Activated CD4-positive, alpha-beta T cell treated with anti-CD3 and anti-CD28 coated beads, Interleukin-2, amount 10 ng/mL, durations not matched to agents 24 days and 14 days (primary cell): ENCODE data around the gene CCDC85B. TPM values are rescaled to one million over a fixed set of nuclear protein-coding genes. Genes with fewer than 3 reads are reported as not detected.

Experiments used
- DNase-seq: peaks from one replicate; pipeline ENCODE4 v3.0.0; 2022
- H3K27ac Mint-ChIP-seq: one replicate; pipeline ENCODE4 v1.8.0; 2022; ENCODE audit warnings: mild to moderate bottlenecking, mixed read lengths
- H3K27me3 Mint-ChIP-seq: one replicate; pipeline ENCODE4 v1.8.0; 2022; ENCODE audit warnings: mixed read lengths
- H3K36me3 Mint-ChIP-seq: one replicate; pipeline ENCODE4 v1.8.0; 2022; ENCODE audit warnings: low read depth, mild to moderate bottlenecking, mixed read lengths
- H3K4me1 Mint-ChIP-seq: one replicate; pipeline ENCODE4 v1.8.0; 2021; ENCODE audit warnings: mixed read lengths
- H3K4me3 Mint-ChIP-seq: one replicate; pipeline ENCODE4 v1.8.0; 2022; ENCODE audit warnings: mild to moderate bottlenecking, moderate library complexity, mixed read lengths
- H3K9me3 Mint-ChIP-seq: one replicate; pipeline ENCODE4 v1.8.0; 2021; ENCODE audit warnings: mixed read lengths
- intact Hi-C: fragments of 100-400 bp; cut with micrococcal nuclease; formaldehyde crosslinking; loops from one replicate; pipeline ENCODE4 v1.15.1; 2023
- total RNA-seq: library from RNA; stranded (reverse); gene quantifications from 2 replicates; pipeline ENCODE4 v1.2.3, GENCODE V29; 2022

The CCDC85B gene
- total RNA-seq, 1 donor from 2014 or later = 62.5 TPM

DNA sequence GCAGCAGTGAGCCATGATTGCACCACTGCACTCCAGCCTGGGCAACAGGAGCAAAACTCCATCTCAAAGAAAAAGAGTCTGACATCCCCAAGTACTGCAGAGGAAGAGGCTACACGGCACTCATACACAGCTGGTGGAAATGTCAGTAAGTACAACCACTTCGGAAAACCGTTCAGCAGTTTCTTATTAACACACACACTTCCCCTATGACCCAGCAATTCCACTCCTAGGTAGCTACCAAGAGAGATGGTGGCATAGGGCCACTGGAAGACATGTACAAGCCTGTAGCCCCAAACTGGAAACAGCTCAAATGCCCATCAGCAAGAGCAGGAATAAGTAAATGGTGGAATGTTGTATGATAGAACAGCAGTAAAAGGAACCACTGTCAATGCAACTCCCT is 32.1 kb downstream of the CCDC85B start:
- H3K27ac Mint-ChIP-seq = no peak overlapping the region
- H3K36me3 Mint-ChIP-seq = peaks cover 27% of the 10 kb centered on the region
- H3K4me1 Mint-ChIP-seq = peaks cover 21% of the 10 kb centered on the region
- H3K9me3 Mint-ChIP-seq = no peaks in the 10 kb centered on the region
- no peak for DNase-seq
- no peaks in the 10 kb centered on the region for H3K27me3 Mint-ChIP-seq
- no peak overlapping the region for H3K4me3 Mint-ChIP-seq
- intact Hi-C loops = no loop called here

DNA sequence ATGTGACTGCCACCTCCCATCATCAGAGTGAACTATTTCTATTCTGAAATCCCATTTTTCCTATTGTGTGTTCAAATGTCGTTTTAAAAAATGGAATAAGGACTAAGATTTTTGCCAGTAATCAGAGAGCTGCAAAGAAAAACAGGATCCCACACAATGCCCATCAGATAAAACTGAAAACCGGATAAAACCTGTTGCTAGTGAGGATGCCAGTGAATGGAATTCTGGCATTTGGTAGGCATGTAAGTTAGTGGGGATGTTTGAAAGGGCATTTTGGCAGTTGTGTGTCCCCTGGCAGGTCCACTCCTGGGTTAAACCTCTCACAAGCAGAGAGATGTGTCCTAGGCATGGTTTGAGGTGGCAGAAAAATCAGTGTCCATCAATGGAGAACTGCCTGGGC is 34.9 kb downstream of the CCDC85B start:
- Mint-ChIP-seq H3K4me1 (peaks cover 34% of the 10 kb centered on the region), H3K27ac (no peak overlapping the region)
- intact Hi-C loops = no loop called here

DNA sequence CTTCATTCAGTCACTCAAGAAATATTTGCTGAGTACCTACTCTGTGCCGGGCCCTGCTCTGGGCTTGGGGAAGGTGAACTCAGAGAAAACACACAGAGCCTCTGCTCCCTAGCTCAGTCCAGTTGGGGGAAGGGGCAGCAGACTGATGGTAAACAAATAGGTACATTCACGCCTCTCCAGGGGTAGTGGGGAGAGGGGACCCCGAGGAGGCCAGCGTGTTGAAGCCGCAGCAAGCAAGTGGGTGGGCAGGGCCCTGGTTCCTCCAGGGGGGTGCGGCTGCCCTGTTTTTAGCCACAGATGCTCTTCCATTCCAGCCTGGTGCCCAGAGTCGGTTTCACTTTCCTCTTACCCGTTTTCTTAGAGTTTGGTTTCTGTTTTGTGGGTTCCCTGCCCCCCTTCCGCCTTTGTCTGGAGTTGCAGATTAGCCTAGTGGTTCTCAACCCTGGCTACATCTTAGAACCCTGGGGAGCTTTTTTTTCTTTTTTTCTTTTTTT is 37.5 kb downstream of the CCDC85B start:
- Mint-ChIP-seq H3K27me3 (no peaks in the 10 kb centered on the region), H3K9me3 (no peaks in the 10 kb centered on the region), H3K4me3 (peak overlapping the region; percentile 81), H3K27ac (peak overlapping the region; percentile 97), H3K4me1 (peaks cover 42% of the 10 kb centered on the region), H3K36me3 (peaks cover 5% of the 10 kb centered on the region)
- intact Hi-C loops = loop anchor here (1.0 kb wide), 3 partner anchors 9 to 40 kb away; partner anchors contain the start of genes C11orf68, DRAP1, FIBP and SART1
- peak; percentile 94 for DNase-seq

More for the DNA sequence above, 34.9 kb downstream of the CCDC85B start:
- H3K9me3 Mint-ChIP-seq = no peaks in the 10 kb centered on the region
- DNase-seq = no peak
- no peaks in the 10 kb centered on the region for H3K27me3 Mint-ChIP-seq
- H3K4me3 Mint-ChIP-seq = no peak overlapping the region
- H3K36me3 Mint-ChIP-seq = peaks cover 21% of the 10 kb centered on the region

DNA sequence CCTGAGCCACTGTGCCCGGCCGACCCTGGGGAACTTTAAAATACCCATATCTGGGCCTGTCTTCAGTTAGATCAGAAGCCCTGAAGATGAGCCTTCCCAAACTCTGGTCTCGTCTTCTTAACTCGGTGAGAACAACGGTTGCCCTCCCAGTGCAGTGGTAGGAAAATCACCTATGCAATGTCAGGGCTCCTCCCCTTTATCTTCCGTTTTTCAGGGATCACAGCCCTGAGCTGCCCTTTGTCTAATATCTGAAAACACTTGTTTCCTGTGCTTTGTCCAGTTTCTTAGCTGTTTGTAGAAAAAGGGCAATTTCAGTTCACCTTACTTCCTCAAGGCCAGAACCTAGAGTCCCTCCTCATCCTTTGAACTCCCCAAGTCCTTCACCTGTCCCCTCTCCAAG is 38.2 kb downstream of the CCDC85B start:
- peak overlapping the region; percentile 97 for H3K27ac Mint-ChIP-seq
- H3K9me3 Mint-ChIP-seq = no peaks in the 10 kb centered on the region
- H3K27me3 Mint-ChIP-seq = no peaks in the 10 kb centered on the region
- peak overlapping the region; percentile 81 for H3K4me3 Mint-ChIP-seq
- H3K4me1 Mint-ChIP-seq = peaks cover 42% of the 10 kb centered on the region
- intact Hi-C loops = loop anchor here (1.0 kb wide), 3 partner anchors 9 to 40 kb away; partner anchors contain the start of genes C11orf68, DRAP1, FIBP and SART1
- no peak for DNase-seq
- no peaks in the 10 kb centered on the region for H3K36me3 Mint-ChIP-seq

DNA sequence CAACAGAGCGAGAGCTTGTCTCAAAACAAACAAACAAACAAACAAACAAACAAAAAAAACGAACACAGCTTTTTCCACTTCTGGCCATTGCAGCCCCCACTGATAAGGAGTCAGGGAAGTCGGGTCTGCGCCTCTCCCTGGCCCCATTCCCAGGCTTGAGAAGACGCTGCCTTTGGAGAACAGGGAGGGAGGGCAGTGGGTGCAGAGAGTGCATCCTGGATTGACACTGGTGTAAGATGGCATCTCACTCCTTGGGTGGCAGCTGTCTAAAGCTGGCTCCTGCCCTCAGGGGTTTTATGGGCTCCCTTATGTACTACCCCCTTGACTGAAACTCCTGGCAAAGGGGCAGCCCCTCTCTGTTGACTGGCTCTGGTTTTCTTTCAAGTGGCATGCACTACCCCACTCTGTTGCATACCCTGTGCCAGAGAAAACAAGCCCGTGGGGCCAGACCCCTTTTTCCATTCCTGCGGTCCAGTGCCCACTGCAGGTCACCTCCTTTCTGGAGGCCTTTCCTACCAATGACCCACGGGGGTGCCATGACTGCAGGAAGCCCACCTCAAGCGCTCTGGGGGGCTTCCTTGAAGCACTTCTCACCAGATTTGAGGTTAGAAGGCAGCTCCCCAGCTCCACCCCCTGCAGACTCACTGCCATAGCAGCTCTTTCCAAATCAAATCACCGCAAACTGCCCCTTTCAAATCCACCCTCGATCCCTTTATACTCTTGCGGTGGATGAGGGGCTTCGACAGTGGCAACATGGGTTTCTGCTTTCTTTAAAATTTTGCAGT is 41.5 kb downstream of the CCDC85B start:
- H3K9me3 Mint-ChIP-seq = no peaks in the 10 kb centered on the region
- intact Hi-C loops = no loop called here
- H3K27me3 Mint-ChIP-seq = no peaks in the 10 kb centered on the region
- no peak overlapping the region for H3K4me3 Mint-ChIP-seq
- peaks cover 36% of the 10 kb centered on the region for H3K4me1 Mint-ChIP-seq
- H3K27ac Mint-ChIP-seq = peak overlapping the region; percentile 75
- no peak for DNase-seq
- no peaks in the 10 kb centered on the region for H3K36me3 Mint-ChIP-seq

DNA sequence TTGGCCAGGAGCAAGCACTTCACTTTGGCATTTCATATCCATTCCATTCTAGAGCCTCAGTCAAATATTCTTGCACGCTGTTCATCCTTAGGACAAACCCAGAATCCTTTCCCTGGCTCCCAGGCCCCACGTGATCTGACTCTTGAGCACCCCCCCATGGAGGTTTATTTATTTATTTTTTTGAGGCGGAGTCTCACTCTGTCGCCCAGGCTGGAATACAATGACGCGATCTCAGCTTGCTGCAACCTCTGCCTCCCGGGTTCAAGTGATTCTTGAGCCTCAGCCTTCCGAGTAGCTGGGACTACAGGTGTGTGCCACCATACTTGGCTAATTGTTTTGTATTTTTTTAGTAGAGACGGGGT is 42.1 kb downstream of the CCDC85B start:
- no peaks in the 10 kb centered on the region for H3K27me3 Mint-ChIP-seq
- no peak for DNase-seq
- intact Hi-C loops = no loop called here
- H3K9me3 Mint-ChIP-seq = no peaks in the 10 kb centered on the region
- H3K4me1 Mint-ChIP-seq = peaks cover 31% of the 10 kb centered on the region
- no peak overlapping the region for H3K27ac Mint-ChIP-seq
- no peak overlapping the region for H3K4me3 Mint-ChIP-seq
- no peaks in the 10 kb centered on the region for H3K36me3 Mint-ChIP-seq

DNA sequence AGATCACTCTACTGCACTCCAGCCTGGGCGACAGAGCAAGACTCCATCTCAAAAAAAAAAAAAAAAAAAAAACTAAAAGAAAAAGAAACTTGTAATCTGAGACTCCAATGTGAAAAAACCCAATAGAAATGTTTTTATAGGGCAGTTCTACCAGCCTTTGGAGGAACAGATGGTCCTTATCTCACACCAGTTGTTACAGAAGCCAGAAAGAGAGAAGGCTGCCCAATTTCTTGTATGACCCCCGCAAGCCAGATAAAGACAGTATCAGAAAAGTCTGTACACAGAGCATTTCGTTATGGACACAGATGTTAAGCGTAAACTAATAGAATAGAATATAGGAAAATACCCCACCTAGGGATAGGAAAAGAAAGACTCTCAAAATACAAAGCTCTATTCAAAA is 43.5 kb downstream of the CCDC85B start:
- no peak overlapping the region for H3K4me3 Mint-ChIP-seq
- no peak overlapping the region for H3K27ac Mint-ChIP-seq
- no peaks in the 10 kb centered on the region for H3K27me3 Mint-ChIP-seq
- peaks cover 16% of the 10 kb centered on the region for H3K4me1 Mint-ChIP-seq
- intact Hi-C loops = no loop called here
- no peaks in the 10 kb centered on the region for H3K9me3 Mint-ChIP-seq
- DNase-seq = no peak
- H3K36me3 Mint-ChIP-seq = no peaks in the 10 kb centered on the region

DNA sequence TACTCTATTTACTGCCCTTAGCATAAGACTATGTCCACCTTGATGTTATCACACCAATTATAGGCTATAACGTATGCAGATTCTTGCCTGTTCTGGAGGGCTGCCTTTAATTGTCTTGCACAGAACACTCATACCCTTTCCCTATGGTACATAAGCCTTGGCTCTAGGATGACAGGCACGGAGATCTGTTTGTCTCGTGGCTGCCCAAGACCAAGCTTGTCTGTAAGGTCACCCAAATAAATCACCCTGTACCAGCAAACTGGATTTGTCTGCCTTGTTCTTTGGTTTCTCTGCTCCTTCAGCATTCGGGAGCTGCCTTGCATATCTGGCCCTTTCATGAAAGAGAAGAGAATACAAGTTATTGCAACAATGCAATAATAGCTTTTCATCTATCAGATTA is 47.3 kb downstream of the CCDC85B start:
- Mint-ChIP-seq H3K27me3 (peaks cover 6% of the 10 kb centered on the region), H3K36me3 (no peaks in the 10 kb centered on the region), H3K4me3 (no peak overlapping the region), H3K4me1 (peaks cover 7% of the 10 kb centered on the region), H3K27ac (no peak overlapping the region), H3K9me3 (no peaks in the 10 kb centered on the region)
- no peak for DNase-seq
- intact Hi-C loops = no loop called here

Other genes starting within 250 kb of the CCDC85B start
- gene RELA, start 227.8 kb upstream of the CCDC85B start, total RNA-seq = 95.7 and 98.2 TPM in 2 replicates
- 71.6 and 72.3 TPM in 2 replicates for gene KAT5, start 178.4 kb upstream of the CCDC85B start, total RNA-seq
- 86.4 and 100.0 TPM in 2 replicates for gene RNASEH2C, start 169.9 kb upstream of the CCDC85B start, total RNA-seq
- gene AP5B1, start 109.7 kb upstream of the CCDC85B start, total RNA-seq = 20.1 and 21.1 TPM in 2 replicates
- 0.07 TPM in 1 of 2 replicates, not detected in the other for gene OVOL1, start 103.6 kb upstream of the CCDC85B start, total RNA-seq
- 1.2 and 2.1 TPM in 2 replicates for gene SNX32, start 56.7 kb upstream of the CCDC85B start, total RNA-seq
- 1,047 and 1,065 TPM in 2 replicates for gene CFL1, start 32.5 kb upstream of the CCDC85B start, total RNA-seq
- 77.4 and 80.5 TPM in 2 replicates for gene MUS81, start 30.2 kb upstream of the CCDC85B start, total RNA-seq
- 8.4 and 9.1 TPM in 2 replicates for gene EFEMP2, start 17.9 kb upstream of the CCDC85B start, total RNA-seq
- gene CTSW, start 10.8 kb upstream of the CCDC85B start, total RNA-seq = 4.9 and 7.5 TPM in 2 replicates
- gene FIBP, start 2.2 kb upstream of the CCDC85B start, total RNA-seq = 91.0 and 95.7 TPM in 2 replicates
- gene FOSL1, start 9.7 kb downstream of the CCDC85B start, total RNA-seq = 32.1 and 32.9 TPM in 2 replicates
- 20.9 and 21.1 TPM in 2 replicates for gene C11orf68, start 28.4 kb downstream of the CCDC85B start, total RNA-seq
- 113 and 117 TPM in 2 replicates for gene DRAP1, start 28.8 kb downstream of the CCDC85B start, total RNA-seq
- not detected in 2 replicates for gene TSGA10IP, start 54.8 kb downstream of the CCDC85B start, total RNA-seq
- gene SART1, start 71.1 kb downstream of the CCDC85B start, total RNA-seq = 99.1 and 104 TPM in 2 replicates
- gene EIF1AD, start 111.5 kb downstream of the CCDC85B start, total RNA-seq = 64.9 and 75.9 TPM in 2 replicates
- 291 and 298 TPM in 2 replicates for gene BANF1, start 111.8 kb downstream of the CCDC85B start, total RNA-seq
- 0.45 and 1.5 TPM in 2 replicates for gene CST6, start 121.3 kb downstream of the CCDC85B start, total RNA-seq
- gene CATSPER1, start 135.8 kb downstream of the CCDC85B start, total RNA-seq = 0.28 and 0.30 TPM in 2 replicates
- gene GAL3ST3, start 158.5 kb downstream of the CCDC85B start, total RNA-seq = not detected in 2 replicates
- 283 and 284 TPM in 2 replicates for gene SF3B2, start 161.7 kb downstream of the CCDC85B start, total RNA-seq
- gene PACS1, start 179.6 kb downstream of the CCDC85B start, total RNA-seq = 90.9 and 96.7 TPM in 2 replicates